Measurements from ENCODE around the gene INTS15. TPM values are rescaled to one million over a fixed set of nuclear protein-coding genes. Genes with fewer than 3 reads are reported as not detected.

The INTS15 gene
- total and polyA plus RNA-seq, 2 experiments from 2014 or later, result 7.0 to 27.0 TPM

- TF ChIP-seq REST (IDR thresholded peaks at IDR 0.05; ENCODE audit: unreplicated experiment) (no peak), STAT1 (IDR thresholded peaks at IDR 0.05; ENCODE audit: unreplicated experiment) (no peak), NANOG (IDR thresholded peaks at IDR 0.05; ENCODE audit: borderline replicate concordance) (no peak), POLR2AphosphoS5 (IDR thresholded peaks at IDR 0.05; ENCODE audit: low read depth) (no peak), ZNF114 (CRISPR knock-in tag; IDR thresholded peaks at IDR 0.05) (no peak)
- TF ChIP-seq, protein P1, sequence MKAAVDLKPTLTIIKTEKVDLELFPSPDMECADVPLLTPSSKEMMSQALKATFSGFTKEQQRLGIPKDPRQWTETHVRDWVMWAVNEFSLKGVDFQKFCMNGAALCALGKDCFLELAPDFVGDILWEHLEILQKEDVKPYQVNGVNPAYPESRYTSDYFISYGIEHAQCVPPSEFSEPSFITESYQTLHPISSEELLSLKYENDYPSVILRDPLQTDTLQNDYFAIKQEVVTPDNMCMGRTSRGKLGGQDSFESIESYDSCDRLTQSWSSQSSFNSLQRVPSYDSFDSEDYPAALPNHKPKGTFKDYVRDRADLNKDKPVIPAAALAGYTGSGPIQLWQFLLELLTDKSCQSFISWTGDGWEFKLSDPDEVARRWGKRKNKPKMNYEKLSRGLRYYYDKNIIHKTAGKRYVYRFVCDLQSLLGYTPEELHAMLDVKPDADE (IDR thresholded peaks at IDR 0.05), result no peak
Measured at GRCh38 chr7:6616854-6617643, 27.2 kb downstream of the INTS15 start (continued).

DNA sequence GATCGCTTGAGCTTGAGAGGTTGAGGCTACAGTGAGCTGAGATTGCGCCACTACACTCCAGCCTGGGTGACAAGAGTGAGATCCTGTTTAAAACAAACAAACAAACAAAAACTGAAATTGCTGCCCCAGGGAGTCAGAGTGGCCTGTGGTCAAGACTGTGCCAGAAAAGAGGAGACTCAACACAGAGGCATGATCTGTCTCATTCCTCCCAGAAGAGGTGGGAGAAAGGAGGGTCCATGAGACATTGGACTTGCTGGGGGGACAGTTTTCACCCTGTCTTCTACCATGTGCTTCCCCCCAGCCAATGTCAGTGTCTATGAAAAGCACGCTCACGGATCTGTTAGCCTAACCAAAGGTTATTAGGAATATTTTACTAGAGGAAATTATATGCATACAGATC lies 28.8 kb downstream of the INTS15 start:
- Mint-ChIP-seq H3K9me3 (peaks cover 5% of the 10 kb centered on the region; the same call in 2 of the 3 replicates), H3K36me3 (ENCODE audit: low read depth) (peaks cover 29% of the 10 kb centered on the region), H3K27me3 (ENCODE audit: insufficient read depth, low read depth, poor library complexity) (peaks cover 19% of the 10 kb centered on the region), H3K4me3 (no peak overlapping the region), H3K27ac (no peak overlapping the region), H3K4me1 (peaks cover 11% of the 10 kb centered on the region)
- no peak overlapping the region for H3K4me3 ChIP-seq
- H3K36me3 ChIP-seq (ENCODE audit: insufficient read depth), result no peaks in the 10 kb centered on the region
- no peaks in the 10 kb centered on the region for H3K9me2 ChIP-seq (ENCODE audit: insufficient read depth)
- peaks cover 11% of the 10 kb centered on the region for H3K4me1 ChIP-seq (ENCODE audit: insufficient read depth)
- H4K20me1 ChIP-seq (replicated peaks; ENCODE audit: insufficient read depth), result no peaks in the 10 kb centered on the region
- H3K27ac ChIP-seq (ENCODE audit: low read depth), result no peak overlapping the region
- H3K27me3 ChIP-seq (ENCODE audit: insufficient read depth), result no peaks in the 10 kb centered on the region
- no peak for TF ChIP-seq ZNF331 (CRISPR knock-in tag; IDR thresholded peaks at IDR 0.05; ENCODE audit: low read depth)
- TF ChIP-seq JUNB (IDR thresholded peaks at IDR 0.05; ENCODE audit: unreplicated experiment), result no peak
- TF ChIP-seq NANOG (IDR thresholded peaks at IDR 0.05; ENCODE audit: borderline replicate concordance), result no peak
- no peak for TF ChIP-seq POLR2AphosphoS5 (IDR thresholded peaks at IDR 0.05; ENCODE audit: low read depth)
- TF ChIP-seq, protein P2, sequence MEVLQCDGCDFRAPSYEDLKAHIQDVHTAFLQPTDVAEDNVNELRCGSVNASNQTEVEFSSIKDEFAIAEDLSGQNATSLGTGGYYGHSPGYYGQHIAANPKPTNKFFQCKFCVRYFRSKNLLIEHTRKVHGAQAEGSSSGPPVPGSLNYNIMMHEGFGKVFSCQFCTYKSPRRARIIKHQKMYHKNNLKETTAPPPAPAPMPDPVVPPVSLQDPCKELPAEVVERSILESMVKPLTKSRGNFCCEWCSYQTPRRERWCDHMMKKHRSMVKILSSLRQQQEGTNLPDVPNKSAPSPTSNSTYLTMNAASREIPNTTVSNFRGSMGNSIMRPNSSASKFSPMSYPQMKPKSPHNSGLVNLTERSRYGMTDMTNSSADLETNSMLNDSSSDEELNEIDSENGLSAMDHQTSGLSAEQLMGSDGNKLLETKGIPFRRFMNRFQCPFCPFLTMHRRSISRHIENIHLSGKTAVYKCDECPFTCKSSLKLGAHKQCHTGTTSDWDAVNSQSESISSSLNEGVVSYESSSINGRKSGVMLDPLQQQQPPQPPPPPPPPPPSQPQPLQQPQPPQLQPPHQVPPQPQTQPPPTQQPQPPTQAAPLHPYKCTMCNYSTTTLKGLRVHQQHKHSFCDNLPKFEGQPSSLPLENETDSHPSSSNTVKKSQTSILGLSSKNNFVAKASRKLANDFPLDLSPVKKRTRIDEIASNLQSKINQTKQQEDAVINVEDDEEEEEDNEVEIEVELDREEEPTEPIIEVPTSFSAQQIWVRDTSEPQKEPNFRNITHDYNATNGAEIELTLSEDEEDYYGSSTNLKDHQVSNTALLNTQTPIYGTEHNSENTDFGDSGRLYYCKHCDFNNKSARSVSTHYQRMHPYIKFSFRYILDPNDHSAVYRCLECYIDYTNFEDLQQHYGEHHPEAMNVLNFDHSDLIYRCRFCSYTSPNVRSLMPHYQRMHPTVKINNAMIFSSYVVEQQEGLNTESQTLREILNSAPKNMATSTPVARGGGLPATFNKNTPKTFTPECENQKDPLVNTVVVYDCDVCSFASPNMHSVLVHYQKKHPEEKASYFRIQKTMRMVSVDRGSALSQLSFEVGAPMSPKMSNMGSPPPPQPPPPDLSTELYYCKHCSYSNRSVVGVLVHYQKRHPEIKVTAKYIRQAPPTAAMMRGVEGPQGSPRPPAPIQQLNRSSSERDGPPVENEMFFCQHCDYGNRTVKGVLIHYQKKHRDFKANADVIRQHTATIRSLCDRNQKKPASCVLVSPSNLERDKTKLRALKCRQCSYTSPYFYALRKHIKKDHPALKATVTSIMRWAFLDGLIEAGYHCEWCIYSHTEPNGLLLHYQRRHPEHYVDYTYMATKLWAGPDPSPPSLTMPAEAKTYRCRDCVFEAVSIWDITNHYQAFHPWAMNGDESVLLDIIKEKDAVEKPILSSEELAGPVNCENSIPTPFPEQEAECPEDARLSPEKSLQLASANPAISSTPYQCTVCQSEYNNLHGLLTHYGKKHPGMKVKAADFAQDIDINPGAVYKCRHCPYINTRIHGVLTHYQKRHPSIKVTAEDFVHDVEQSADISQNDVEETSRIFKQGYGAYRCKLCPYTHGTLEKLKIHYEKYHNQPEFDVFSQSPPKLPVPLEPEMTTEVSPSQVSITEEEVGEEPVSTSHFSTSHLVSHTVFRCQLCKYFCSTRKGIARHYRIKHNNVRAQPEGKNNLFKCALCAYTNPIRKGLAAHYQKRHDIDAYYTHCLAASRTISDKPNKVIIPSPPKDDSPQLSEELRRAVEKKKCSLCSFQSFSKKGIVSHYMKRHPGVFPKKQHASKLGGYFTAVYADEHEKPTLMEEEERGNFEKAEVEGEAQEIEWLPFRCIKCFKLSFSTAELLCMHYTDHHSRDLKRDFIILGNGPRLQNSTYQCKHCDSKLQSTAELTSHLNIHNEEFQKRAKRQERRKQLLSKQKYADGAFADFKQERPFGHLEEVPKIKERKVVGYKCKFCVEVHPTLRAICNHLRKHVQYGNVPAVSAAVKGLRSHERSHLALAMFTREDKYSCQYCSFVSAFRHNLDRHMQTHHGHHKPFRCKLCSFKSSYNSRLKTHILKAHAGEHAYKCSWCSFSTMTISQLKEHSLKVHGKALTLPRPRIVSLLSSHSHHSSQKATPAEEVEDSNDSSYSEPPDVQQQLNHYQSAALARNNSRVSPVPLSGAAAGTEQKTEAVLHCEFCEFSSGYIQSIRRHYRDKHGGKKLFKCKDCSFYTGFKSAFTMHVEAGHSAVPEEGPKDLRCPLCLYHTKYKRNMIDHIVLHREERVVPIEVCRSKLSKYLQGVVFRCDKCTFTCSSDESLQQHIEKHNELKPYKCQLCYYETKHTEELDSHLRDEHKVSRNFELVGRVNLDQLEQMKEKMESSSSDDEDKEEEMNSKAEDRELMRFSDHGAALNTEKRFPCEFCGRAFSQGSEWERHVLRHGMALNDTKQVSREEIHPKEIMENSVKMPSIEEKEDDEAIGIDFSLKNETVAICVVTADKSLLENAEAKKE (CRISPR knock-in tag; IDR thresholded peaks at IDR 0.05), result no peak
- TF ChIP-seq, protein P3, sequence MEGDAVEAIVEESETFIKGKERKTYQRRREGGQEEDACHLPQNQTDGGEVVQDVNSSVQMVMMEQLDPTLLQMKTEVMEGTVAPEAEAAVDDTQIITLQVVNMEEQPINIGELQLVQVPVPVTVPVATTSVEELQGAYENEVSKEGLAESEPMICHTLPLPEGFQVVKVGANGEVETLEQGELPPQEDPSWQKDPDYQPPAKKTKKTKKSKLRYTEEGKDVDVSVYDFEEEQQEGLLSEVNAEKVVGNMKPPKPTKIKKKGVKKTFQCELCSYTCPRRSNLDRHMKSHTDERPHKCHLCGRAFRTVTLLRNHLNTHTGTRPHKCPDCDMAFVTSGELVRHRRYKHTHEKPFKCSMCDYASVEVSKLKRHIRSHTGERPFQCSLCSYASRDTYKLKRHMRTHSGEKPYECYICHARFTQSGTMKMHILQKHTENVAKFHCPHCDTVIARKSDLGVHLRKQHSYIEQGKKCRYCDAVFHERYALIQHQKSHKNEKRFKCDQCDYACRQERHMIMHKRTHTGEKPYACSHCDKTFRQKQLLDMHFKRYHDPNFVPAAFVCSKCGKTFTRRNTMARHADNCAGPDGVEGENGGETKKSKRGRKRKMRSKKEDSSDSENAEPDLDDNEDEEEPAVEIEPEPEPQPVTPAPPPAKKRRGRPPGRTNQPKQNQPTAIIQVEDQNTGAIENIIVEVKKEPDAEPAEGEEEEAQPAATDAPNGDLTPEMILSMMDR (conservative IDR thresholded peaks at IDR 0.05; ENCODE audit: low read depth in 2 of 2), result no peak
- ATAC-seq (no peak), DNase-seq (ENCODE audit: low spot score) (no peak)
- H2AFZ ChIP-seq, result no peak overlapping the region
- no peaks in the 10 kb centered on the region for H3F3A ChIP-seq (replicated peaks; ENCODE audit: low read depth)
- no peaks in the 10 kb centered on the region for H3K79me2 ChIP-seq (replicated peaks; ENCODE audit: insufficient read depth)
- no peak overlapping the region for H3K4me2 ChIP-seq

All from GM23338 (cell line).